ENCODE results near the gene WDR33.

Gene WDR33

GRCh38 chr2:127694986-127695385 is 116.0 kb downstream of the WDR33 start:
- no peak for DNase-seq (ENCODE audit: low spot score)

GRCh38 chr2:127690696-127691095 is 120.3 kb downstream of the WDR33 start:
- no peak for DNase-seq (ENCODE audit: low spot score)

- DNase-seq (ENCODE audit: low spot score), result no peak
These were observed 122.6 kb downstream of the WDR33 start for GRCh38 chr2:127688405-127688804.

- DNase-seq (ENCODE audit: low spot score), result peak; percentile 4
These were observed 125.4 kb downstream of the WDR33 start for GRCh38 chr2:127685410-127686080.

GRCh38 chr2:127683757-127684156 is 127.2 kb downstream of the WDR33 start:
- peak; percentile 34 for DNase-seq (ENCODE audit: low spot score)

GRCh38 chr2:127683056-127683455 is 127.9 kb downstream of the WDR33 start:
- no peak for DNase-seq (ENCODE audit: low spot score)

GRCh38 chr2:127681976-127682857 is 128.8 kb downstream of the WDR33 start:
- no peak for DNase-seq (ENCODE audit: low spot score)

- DNase-seq (ENCODE audit: low spot score), result peak; percentile 49
These were observed 129.6 kb downstream of the WDR33 start for GRCh38 chr2:127681288-127681804.

- peak; percentile 1 for DNase-seq (ENCODE audit: low spot score)
These were observed 130.2 kb downstream of the WDR33 start for GRCh38 chr2:127680706-127681287.

GRCh38 chr2:127679680-127680361 is 131.2 kb downstream of the WDR33 start:
- DNase-seq (ENCODE audit: low spot score), result peak; percentile 5

GRCh38 chr2:127678991-127679390 is 132.0 kb downstream of the WDR33 start:
- DNase-seq (ENCODE audit: low spot score), result peak; percentile 3

GRCh38 chr2:127678531-127678930 is 132.4 kb downstream of the WDR33 start:
- DNase-seq (ENCODE audit: low spot score), result peak; percentile 3

GRCh38 chr2:127676906-127677305 is 134.1 kb downstream of the WDR33 start:
- DNase-seq (ENCODE audit: low spot score), result no peak

GRCh38 chr2:127675331-127676261 is 135.4 kb downstream of the WDR33 start, which contains the start of gene LIMS2:
Gene LIMS2 (minus strand): TSS chr2:127675530. CDS start chr2:127675024, 506 bp downstream.
- DNase-seq (ENCODE audit: low spot score), result peak; percentile 85

GRCh38 chr2:127674241-127675209 is 136.4 kb downstream of the WDR33 start:
- DNase-seq (ENCODE audit: low spot score), result peak; percentile 75

- peak; percentile 54 for DNase-seq (ENCODE audit: low spot score)
These were observed 137.5 kb downstream of the WDR33 start for GRCh38 chr2:127673291-127674069.

GRCh38 chr2:127672341-127673224 is 138.4 kb downstream of the WDR33 start:
- no peak for DNase-seq (ENCODE audit: low spot score)

Data from AG20443 (cell line).